ENCODE data around the gene ARRB1.

Gene ARRB1

DNA sequence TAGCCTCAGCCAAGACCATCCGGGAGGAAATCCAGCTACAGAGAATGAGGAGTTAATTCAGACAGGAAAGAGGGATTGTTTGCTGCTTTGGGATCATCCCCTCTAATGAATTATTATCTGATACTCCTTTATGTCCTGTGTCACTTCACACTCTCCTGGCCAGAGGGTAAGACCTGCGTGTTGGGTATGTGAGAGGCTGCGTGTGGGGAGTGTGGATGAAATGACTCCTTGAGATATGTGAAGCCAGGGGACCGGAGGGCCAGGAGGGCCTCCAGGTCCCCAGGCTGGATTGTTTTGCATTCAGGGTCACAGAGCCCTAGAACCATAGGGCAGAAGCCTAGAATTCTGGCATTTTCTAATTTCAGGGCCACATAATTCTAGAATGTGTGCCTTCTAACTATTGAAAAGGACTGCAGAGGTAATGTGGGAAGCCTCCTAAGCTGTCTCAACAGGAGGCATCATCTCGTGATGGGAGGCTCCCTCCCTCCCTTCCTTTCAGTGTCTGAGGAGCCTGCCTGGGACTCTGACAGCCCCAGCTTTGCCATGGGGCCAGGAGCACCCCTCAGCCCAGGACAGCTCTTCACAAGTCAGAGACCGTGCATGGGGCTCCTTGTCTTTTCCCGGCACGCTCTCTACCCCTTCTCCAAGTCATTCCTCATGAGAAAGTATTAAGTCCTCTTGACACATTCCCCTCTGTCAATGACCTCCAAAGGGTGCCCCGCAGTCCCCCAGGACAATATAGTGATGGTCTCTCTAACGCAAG lies 107.2 kb downstream of the ARRB1 start:
- DNase-seq, result no peak

DNA sequence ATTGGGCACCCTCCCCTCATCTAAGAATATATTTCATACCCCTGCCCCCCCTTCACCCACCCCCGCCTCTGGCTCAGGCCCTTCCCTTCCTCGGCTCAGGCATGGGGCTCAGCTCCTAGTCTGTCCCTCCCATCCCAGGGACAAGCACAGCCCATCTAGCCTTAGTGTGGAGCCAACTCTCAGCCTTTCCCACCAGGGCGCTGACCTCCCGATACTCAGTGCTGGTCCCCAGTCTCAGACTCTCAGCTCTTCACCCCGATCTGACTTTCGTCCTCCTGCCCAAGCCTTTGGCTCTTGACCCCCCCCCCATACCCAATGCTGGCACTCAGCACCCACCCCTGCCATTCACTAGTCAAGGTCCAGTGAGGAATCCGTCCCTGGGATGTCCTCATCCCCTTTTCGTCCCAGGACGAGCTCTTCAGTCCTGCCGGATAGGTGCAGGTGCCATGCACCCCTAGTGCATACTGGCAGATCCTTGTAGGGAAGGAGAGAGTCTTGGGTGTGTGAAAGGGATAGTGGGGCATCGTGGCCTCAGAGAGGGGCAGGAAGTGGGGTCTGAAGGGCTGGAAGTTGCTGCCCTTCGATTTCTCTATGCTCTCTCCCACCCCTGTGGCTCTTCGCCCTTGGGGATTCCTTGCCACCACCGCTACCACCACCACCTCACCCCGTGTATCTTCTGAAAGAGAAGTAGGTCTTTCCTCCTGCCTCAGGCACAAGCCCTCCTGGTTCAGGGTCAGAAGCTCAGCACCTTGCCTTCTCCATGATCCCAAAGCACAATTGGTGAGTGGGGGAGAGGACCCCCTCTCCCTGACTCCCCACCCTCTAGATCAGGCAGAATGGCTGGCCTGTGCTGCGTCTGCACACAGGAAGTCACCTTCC lies 108.5 kb downstream of the ARRB1 start:
- no peak for DNase-seq

GRCh38 chr11:75241906-75242644 lies 109.4 kb downstream of the ARRB1 start:
- no peak for DNase-seq

DNA sequence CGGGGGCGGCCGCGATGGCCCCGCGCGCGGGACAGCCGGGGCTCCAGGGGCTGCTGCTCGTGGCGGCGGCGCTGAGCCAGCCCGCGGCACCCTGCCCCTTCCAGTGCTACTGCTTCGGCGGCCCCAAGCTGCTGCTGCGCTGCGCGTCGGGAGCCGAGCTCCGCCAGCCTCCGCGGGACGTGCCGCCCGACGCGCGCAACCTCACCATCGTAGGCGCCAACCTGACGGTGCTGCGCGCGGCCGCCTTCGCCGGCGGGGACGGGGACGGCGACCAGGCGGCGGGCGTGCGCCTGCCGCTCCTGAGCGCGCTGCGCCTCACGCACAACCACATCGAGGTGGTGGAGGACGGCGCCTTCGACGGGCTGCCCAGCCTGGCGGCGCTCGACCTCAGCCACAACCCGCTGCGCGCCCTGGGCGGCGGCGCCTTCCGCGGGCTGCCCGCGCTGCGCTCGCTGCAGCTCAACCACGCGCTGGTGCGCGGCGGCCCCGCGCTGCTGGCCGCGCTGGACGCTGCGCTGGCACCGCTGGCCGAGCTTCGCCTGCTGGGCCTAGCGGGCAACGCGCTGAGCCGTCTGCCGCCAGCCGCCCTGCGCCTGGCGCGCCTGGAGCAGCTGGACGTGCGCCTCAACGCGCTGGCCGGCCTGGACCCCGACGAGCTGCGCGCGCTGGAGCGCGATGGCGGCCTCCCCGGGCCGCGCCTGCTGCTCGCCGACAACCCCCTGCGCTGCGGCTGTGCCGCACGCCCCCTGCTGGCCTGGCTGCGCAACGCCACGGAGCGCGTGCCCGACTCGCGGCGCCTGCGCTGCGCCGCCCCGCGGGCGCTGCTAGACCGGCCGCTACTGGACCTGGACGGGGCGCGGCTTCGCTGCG lies 110.2 kb downstream of the ARRB1 start:
- DNase-seq, result peak; percentile 85

- peak; percentile 24 for DNase-seq
Observed at GRCh38 chr11:75240311-75241035, 111.0 kb downstream of the ARRB1 start, which contains the start of gene TPBGL. TPBGL (plus strand) TSS chr11:75240774; CDS start chr11:75241050, 276 bp downstream.

DNA sequence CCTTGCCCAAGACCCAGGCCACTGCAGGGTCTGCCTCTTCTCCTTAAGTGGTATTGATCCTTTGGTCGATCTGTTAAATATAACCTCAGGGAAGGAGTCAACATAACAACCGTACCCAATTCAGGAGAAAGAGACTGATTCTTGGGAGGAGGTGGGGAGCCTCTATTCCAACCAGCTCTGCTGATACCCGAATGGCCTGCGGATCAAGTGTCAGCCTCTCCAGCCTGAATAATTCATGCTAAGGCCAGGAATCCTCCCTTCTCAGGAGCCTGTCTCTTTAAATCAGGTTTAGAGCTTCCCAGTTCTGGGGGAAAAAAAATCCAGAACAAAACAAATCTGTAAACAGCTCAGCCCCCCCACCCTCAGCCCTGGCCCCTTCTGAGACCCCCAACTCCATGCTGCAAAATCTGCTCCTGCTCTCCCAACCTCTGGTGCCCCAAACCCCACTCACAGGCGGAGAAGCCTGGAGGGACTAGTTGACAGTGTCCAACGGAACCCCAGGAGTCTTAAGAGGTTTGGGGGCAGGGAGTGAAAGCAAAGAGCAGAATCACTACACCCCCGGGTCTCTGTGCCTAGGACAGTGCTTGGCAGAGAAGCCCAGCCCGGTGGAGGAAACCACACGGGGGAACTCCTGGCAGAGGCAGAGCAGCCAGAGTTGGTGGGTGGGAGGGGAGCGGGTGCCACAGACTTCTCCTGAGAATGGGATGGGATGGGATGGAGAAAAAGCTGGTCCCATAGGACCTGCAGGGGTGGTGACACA lies 111.8 kb downstream of the ARRB1 start:
- DNase-seq, result no peak

DNA sequence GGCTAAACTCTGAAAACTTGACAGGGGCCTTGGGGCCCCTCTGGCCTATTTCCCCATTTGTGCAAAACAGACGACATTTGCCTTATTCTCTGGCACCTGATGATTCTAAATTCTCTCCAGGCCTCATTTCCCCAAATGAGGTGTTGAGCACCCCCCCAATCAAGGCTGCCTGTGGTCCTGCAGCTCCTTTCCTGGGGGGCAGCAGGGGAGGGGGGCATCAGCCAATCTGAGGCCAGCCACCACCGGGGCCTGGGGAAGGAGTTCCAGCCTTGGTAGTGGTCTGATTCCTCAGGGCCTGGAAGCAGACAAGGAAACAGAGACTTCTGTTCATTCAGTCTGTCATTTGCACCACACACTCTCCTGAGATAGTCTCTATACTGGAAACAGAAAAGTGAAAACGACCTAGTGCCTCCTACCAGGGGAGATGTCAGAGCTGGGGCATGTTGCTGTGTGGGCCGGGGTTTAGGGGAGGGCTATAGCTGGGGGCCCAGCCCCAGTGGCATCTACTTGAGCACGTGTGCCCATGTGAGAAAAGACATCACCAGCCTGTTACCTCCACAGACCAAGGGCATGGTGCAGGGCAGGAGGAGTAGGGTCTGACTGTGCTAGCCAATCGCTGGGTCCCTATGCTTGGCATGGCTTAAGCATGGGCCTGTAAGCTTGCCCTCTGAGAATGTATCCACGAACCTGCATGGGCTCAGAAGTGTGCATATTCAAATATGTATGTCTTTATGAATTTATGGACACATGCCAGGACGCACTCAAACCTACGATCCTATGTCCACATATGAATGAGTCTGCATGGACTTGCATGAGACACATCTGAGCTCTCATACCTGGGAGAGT lies 112.6 kb downstream of the ARRB1 start:
- DNase-seq, result no peak

DNA sequence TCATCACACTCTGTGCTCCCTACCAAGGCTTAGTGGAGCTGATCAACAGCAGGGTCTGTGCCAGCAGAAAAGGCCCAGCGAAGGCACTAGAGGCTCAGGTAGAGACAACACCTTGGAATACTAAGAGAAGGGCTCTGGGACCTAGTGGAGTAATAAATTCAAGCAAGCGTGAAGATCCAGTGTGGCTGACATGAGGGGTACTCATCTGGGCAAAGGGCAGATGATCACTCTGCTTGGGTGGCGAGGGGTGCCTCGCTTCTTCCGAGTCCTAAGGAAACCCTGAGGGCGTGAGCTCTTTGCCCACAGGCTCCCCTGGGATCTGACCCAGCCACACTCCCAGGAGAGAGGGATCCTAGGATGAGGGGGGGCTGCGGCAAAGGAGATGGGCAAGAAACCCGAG lies 114.4 kb downstream of the ARRB1 start:
- DNase-seq, result no peak

DNA sequence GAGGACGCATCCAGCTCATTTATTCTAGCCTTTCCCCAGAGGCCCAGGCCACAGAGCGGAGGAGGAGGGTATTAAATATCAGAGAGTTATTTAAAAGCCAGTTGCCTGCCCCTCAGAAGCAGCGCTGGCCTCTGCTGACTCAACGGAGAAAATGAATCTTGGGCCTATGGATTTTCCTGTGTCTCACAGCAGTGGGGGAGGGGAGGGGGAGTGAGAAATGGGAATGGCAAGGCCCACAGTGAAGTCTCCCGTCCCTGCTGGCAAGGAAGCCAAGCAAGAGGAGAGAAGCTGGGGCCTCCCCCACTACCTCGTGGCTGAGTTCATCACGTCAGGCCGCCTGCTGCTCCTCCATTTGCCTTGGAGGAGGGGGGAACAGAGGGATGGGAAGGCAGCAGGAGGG lies 115.4 kb downstream of the ARRB1 start:
- DNase-seq, result no peak

DNA sequence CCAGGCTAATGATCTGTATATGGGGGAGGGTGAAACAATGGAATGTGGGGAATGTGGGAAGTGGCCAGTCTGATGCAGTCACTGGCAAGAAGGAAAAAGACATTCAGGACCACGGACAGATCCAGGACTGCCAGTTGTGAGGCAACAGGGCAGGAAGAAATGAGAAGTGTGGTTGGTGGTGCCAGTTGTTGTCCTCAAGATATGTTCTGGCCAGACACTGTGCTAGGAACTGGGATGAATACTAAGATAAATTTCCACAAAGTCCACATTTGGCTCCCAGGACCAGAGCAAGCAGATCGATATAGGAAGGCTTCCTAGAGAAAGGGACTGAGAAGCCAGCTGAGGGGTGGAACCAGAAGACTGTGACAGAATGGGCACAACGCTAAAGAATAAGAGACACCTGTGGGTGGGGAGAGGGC lies 117.7 kb downstream of the ARRB1 start:
- peak; percentile 14 for DNase-seq

DNA sequence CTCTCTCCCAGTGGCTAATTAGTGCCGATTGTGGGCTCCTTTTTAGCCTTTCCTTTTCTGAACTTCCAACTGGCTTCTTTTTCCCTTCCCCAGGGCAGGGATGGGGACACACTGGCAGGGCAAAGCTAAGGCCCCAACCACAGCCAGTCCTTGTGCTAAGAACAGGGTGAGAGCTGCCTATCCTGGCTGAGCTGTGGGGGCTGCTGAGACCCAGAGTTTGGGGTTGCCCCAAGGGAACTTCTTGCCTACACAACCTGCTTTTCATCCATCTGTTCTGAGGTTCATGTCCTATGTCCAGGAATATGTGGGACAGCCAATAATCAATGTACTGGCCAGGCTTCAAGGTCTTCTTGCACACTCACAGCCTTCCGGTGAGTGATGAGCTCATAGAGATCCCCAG lies 120.8 kb downstream of the ARRB1 start:
- DNase-seq, result no peak

DNA sequence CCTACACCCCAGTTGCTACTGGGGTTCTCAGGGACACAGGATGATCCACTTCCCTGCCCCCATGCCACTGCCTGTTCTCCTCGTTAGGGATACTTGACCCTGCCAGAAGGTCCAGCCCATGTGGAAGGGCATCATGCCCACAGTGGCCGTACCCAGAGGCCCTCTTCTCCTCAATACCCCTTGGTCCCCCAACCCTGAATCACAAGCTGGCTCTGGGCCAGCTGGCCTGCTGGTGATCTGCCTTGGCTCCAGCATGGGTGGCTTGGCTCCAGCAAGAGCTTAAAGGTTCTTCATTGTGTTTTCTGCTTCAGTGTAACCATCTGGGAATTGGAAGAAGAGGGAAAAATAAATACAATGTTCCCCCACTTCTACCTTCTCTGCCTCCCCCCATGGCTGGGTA lies 122.0 kb downstream of the ARRB1 start:
- DNase-seq, result no peak

DNA sequence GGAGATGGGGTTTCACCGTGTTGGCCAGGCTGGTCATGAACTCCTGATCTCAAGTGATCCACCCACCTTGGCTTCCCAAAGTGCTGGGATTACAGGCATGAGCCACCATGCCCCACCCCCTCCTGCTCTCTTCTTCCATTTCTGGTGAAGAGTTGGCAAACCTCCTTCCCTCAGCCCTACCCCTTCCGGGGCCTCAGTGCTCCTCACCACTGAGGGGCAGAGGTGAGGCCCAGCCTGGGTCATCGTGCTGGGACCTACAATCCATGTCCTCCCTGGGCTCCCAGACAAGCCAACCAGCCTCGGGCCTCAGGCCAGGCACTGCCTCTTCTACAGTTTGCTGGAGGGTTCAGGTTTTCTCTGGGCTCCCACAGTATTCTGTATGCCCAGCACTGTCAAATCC lies 125.7 kb downstream of the ARRB1 start:
- DNase-seq, result no peak

DNA sequence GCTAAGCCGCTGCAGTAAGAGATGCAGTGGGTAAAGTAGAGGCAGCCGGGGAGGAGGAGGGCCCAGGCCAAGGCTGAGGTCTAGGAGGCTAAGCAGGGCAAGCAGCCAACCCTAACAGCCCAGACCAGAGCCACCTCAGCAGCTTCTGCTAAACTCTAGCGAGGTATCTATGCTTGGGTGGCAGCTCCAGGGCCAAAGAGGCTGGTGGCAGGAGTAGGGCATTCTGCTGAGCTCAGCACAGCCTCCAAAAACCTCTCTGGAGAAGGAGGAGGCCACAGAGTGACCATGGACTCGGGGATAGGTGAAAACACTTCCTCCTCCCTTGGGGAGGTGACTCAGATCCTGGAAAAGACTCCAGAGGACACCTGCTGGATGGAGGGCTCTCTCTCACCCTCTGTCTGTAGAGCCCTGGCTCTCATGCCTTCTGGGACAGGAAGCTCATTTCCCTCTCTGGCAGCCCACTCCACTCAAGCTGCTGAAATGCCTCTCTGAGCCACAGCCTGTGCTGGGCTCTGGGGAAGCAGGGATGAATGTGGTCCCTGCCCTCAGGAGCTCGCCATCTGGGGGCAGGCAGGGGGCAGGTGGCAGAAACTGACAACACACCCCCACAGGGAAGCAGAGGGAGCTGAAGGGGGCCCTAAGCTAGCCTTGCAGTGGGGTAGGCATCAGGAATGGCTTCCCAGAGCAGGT lies 127.4 kb downstream of the ARRB1 start:
- DNase-seq, result no peak

DNA sequence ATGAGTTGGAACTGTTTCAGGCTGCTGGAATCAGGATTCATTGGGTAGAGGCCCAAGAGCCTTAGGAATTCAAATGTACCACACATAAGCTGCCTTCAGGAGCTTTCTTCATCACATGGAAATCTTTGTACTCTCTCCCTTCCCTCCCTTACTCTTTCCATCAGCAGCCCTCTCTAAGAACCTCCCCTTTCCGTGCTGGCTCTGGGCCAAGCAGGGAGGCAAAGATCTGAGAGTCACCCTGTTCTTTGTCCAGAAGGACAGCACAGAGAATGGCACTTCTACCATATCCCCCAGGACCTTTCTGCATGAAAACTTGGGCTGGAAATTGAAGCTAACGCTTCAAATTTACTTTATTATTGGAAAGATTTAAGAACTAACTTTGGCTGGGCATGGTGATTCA lies 131.6 kb downstream of the ARRB1 start:
- no peak for DNase-seq

DNA sequence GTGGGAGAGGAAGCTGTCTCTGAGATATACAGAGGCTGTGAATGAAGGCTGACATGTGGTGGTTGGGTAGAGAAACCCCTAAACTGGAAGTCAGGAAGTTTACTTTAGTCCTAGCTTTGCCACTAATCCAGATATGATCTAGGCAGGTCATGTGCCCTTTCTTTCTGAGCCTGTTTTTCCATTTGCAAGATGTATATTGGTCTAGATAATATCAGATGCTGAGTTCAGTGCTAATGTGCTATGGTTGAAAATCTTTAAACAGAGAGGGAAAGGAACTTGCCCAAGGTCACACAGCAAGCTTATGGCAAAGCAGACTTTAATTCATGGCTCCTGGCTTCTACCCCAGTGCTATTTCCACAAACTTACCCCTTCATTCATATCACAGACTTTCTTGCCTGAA lies 136.6 kb downstream of the ARRB1 start:
- no peak for DNase-seq

GRCh38 chr11:75214411-75214821 lies 137.0 kb downstream of the ARRB1 start:
- peak; percentile 81 for DNase-seq
